GM13977 (cell line): ENCODE results near the gene EIF5.

ENCODE experiments used
- DNase-seq: peaks from one replicate; pipeline ENCODE4 v3.0.0; 2012; ENCODE audit warnings: low spot score
- in situ Hi-C: fragments of 300-500 bp; cut with MboI; formaldehyde crosslinking; loops from one replicate; pipeline ENCODE4 v1.12.0; 2022; ENCODE audit warnings: low sequenced_read_pairs, low pct_unique_long_range_greater_than_20kb, mixed read lengths, inconsistent platforms; ENCODE audit not compliant: unreplicated experiment
- TF ChIP-seq, protein P1 (sequence below): IDR thresholded peaks from 2 replicates; pipeline ENCODE4 v1.5.1; 2012; ENCODE audit warnings: mild to moderate bottlenecking, control low read depth; ENCODE audit not compliant: insufficient read depth; ENCODE audit errors: extremely low read depth, missing control alignments

The EIF5 gene

DNA sequence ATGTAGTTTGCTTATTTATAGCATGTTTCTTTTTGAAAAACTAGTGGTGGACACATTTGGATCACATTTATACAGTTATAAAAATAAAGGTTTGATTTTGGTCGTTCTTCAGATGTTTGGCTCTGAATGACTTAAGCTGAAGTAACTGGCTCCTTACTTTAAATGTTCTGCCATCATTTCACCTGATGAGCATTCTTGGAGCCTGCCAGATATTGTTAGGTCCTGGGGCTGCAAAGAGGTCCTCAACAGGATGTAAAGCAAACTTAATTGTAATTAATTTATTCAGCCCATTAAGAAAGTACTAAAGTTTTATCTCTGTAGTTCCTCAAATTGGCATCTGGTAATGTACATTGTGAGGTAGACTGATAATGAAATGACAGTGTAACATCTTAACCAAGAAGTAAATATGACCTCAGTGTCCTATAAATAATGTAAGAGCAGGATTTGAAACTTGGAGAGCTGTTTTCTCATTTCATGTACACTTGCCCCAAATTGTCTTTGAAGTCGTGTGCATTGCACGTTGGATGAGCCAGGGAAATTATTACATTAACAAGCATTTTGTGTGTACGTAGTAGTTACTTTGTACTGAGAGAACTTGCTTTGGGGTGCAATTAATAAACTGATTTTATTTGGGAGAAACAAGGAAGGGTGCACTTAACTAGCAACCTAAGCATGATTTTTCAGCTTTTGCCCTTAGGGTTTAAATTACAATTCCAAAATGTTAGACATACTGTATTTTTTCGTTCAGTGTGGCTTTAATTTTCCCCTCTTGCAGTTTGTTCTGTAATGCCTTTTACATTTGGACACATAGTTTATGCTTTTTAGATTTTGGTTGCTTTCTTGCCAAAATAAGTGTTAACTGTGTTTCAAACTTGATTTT lies 7.5 kb downstream of the EIF5 start:
- in situ Hi-C loops, result no loop called here
- DNase-seq, result no peak

DNA sequence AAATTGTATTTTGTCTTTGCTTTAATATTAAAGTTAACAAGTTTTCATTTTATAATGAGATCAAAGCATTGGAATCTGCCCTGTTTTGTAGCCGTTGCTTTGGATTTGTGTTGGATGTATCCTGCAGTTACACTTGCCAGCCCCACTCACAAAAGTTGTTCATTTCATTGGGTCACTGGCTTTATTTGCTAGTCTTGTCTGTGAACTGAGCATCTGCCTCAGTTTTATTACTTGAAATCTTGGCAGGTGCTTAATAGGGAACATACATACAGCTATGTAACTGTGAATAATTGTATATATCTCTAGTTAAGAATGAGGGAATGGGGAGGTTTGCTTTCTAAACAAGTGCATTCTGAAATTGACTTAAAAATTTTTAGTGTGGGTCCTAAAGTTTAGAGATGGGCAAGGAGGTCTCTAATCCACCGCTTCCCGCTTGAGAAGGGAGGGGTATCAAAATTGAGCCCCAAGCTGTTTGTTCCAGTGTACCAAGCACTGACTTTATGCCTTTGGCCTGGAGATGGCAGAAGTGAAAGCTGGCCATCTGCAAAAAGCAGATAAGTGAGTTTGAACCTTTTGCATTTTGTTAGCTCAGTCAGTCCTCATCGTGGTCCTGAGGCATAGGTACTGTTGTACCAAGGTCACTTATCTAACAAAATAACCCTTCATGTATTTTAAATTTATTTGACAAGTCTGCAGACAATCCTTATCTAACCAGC lies 9.3 kb downstream of the EIF5 start:
- TF ChIP-seq, protein P1, sequence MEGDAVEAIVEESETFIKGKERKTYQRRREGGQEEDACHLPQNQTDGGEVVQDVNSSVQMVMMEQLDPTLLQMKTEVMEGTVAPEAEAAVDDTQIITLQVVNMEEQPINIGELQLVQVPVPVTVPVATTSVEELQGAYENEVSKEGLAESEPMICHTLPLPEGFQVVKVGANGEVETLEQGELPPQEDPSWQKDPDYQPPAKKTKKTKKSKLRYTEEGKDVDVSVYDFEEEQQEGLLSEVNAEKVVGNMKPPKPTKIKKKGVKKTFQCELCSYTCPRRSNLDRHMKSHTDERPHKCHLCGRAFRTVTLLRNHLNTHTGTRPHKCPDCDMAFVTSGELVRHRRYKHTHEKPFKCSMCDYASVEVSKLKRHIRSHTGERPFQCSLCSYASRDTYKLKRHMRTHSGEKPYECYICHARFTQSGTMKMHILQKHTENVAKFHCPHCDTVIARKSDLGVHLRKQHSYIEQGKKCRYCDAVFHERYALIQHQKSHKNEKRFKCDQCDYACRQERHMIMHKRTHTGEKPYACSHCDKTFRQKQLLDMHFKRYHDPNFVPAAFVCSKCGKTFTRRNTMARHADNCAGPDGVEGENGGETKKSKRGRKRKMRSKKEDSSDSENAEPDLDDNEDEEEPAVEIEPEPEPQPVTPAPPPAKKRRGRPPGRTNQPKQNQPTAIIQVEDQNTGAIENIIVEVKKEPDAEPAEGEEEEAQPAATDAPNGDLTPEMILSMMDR, result no peak
- no peak for DNase-seq
- in situ Hi-C loops, result no loop called here

More for the DNA sequence above, 7.5 kb downstream of the EIF5 start:
- TF ChIP-seq, protein P1, result no peak

DNA sequence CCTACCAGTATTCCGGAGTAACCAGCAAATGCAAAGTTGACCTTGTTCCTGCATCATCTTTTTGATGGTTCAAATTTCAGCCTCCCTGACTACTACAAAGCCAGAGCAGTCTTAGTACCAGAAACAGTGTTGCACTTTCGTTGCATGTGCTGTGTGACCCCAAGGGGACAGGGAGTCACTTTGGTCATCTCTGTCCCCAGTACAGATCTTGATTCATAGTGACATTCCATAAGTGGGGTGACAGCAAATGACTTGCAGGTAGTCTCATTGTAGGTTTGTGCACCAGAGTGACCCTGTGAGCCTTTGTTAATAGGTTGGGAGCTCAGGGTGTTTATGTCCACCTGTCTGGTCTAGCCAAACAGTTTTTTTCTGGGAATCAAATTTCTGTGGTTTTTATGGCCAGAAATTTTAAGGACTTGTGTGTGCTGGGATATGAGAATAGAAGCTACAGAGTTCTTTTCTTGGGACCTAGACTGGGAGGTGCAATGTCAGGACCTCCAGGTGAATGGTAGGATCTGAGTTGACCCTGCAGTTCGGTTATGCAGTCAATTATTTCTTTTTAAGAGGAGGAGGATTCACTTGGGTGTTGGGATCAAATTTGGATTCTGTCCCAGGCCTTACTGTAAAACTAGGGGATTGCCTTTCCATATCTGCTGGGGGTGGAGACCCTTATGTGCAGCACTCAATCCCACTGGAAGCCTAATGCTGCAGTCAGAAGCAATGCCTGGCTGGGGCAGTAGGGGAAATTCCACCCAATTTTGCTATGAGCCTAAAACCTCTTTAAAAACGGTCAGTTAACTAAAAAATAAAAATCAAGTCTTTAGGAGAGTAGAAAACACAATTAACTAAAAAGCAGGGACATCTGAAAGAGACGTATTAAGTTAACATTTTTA lies 10.1 kb downstream of the EIF5 start:
- TF ChIP-seq, protein P1, result no peak
- DNase-seq, result no peak
- in situ Hi-C loops, result no loop called here

DNA sequence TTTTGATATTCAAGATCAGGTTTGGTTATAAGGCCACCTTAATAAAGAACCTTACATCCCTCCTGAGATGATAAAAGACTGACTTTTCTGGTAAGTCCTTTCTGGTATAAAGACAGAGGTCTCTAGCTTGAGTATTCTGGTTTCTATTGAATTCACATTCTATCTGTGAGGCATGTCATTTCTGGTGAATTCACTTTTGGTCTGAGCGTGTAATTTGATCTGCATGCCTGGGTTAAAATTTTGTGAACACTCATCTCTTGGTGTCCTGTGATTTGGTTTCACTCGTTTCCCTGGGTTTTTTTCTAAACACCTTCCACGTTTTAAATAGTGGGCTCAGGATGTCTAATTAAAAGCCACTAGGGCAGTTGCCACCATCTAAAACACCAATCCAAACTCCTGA lies 12.2 kb downstream of the EIF5 start:
- DNase-seq, result no peak
- TF ChIP-seq, protein P1, result no peak
- in situ Hi-C loops, result no loop called here

DNA sequence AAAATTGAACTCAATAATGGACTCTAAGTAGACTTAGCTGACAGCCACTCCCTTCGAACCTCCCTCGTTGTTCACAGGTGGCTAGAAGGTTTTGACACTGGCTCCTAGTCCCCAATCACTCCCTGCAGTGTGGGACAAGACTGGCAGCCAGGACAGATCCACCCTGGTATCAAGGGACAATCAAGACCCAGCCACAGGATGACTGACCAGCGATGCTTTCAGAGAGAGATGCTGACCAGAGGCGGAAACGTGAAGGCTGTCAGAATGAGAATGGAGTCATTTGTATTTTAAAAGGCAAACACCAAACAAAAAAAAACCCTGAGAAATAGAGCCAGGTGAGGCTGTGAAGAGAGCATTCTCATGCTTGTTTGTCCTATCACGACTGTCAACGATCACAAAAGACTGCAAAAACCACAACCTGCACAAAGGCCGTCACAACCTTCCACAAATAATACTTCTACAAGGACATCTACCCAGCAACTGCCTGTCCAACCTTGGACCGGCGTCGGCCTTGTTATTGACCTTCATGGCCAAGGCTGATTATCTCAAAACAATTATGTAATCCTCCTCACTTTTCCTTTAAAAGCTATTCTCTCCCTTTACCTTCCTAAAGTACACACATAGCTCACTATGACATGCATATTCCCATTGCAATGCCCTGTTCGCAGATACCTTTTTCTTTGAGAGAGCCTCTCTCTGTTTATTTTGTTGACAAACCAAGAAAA lies 13.2 kb downstream of the EIF5 start:
- TF ChIP-seq, protein P1, result no peak
- in situ Hi-C loops, result no loop called here
- DNase-seq, result no peak
